Measurements from ENCODE around the gene NUP54. TPM values are rescaled to one million over a fixed set of nuclear protein-coding genes. Genes with fewer than 3 reads are reported as not detected.

The NUP54 gene
- total RNA-seq, 1 donor from 2014 or later: 78.8 TPM

GRCh38 chr4:76078033-76078613 is 70.1 kb downstream of the NUP54 start:
- H3K36me3 ChIP-seq (ENCODE audit: control insufficient read depth in 3 of 3, insufficient read depth in 3 of 3, low read length in 3 of 3): no peaks in the 10 kb centered on the region

GRCh38 chr4:76074993-76075600 is 73.1 kb downstream of the NUP54 start:
- peak overlapping the region; percentile 83 for H3K27ac ChIP-seq (ENCODE audit: low read depth, low read length)
- H3K4me3 ChIP-seq (ENCODE audit: low read length in 3 of 3): peak overlapping the region; percentile 59 to 85 (median 72)
- H3K9ac ChIP-seq (ENCODE audit: low read depth in 1 of 3, low read length in 3 of 3): peak overlapping the region; percentile 72 to 89 (median 76)
- no peaks in the 10 kb centered on the region for H3K9me3 ChIP-seq (ENCODE audit: control insufficient read depth in 3 of 3, low read length in 3 of 3)
- H3K4me1 ChIP-seq (ENCODE audit: control insufficient read depth in 3 of 3, insufficient read depth in 3 of 3, low read length in 3 of 3): peaks cover 3 to 19% (median 17%) of the 10 kb centered on the region in 3 donors
- no peaks in the 10 kb centered on the region for H3K36me3 ChIP-seq (ENCODE audit: control insufficient read depth in 3 of 3, insufficient read depth in 3 of 3, low read length in 3 of 3)
- H3K27me3 ChIP-seq (ENCODE audit: control insufficient read depth in 3 of 3, insufficient read depth in 3 of 3, low read length in 3 of 3): no peaks in the 10 kb centered on the region

More at GRCh38 chr4:76078033-76078613, 70.1 kb downstream of the NUP54 start:
- H3K27ac ChIP-seq (ENCODE audit: low read depth, low read length): peak overlapping the region; percentile 70
- no peaks in the 10 kb centered on the region for H3K9me3 ChIP-seq (ENCODE audit: control insufficient read depth in 3 of 3, low read length in 3 of 3)
- H3K9ac ChIP-seq (ENCODE audit: low read depth in 1 of 3, low read length in 3 of 3): peak overlapping the region; percentile 28 to 55 (median 40)
- peaks cover 3 to 31% (median 23%) of the 10 kb centered on the region in 3 donors for H3K4me1 ChIP-seq (ENCODE audit: control insufficient read depth in 3 of 3, insufficient read depth in 3 of 3, low read length in 3 of 3)
- H3K4me3 ChIP-seq (ENCODE audit: low read length in 3 of 3): peak overlapping the region in 2 of 3 donors; percentile 32 to 71
- H3K27me3 ChIP-seq (ENCODE audit: control insufficient read depth in 3 of 3, insufficient read depth in 3 of 3, low read length in 3 of 3): no peaks in the 10 kb centered on the region

- Histone ChIP-seq H3K9me3 (ENCODE audit: control insufficient read depth in 3 of 3, low read length in 3 of 3) (no peaks in the 10 kb centered on the region), H3K4me3 (ENCODE audit: low read length in 3 of 3) (peak within 1 kb of the TSS; percentile 59 to 85 (median 72)), H3K9ac (ENCODE audit: low read depth in 1 of 3, low read length in 3 of 3) (peak within 1 kb of the TSS; percentile 72 to 89 (median 76)), H3K27ac (ENCODE audit: low read depth, low read length) (peak within 1 kb of the TSS; percentile 83), H3K27me3 (ENCODE audit: control insufficient read depth in 3 of 3, insufficient read depth in 3 of 3, low read length in 3 of 3) (no peaks in the 10 kb centered on the region), H3K4me1 (ENCODE audit: control insufficient read depth in 3 of 3, insufficient read depth in 3 of 3, low read length in 3 of 3) (peaks cover 3 to 19% (median 17%) of the 10 kb centered on the region in 3 donors), H3K36me3 (ENCODE audit: control insufficient read depth in 3 of 3, insufficient read depth in 3 of 3, low read length in 3 of 3) (no peaks in the 10 kb centered on the region)
Measured at GRCh38 chr4:76074468-76074867, 73.7 kb downstream of the NUP54 start, which contains the start of gene ART3. ART3 (plus strand) TSS chr4:76074709; CDS start chr4:76075890, 1,181 bp downstream.

GRCh38 chr4:76072760-76073159 is 75.4 kb downstream of the NUP54 start:
- Histone ChIP-seq H3K4me1 (ENCODE audit: control insufficient read depth in 3 of 3, insufficient read depth in 3 of 3, low read length in 3 of 3) (peaks cover 3 to 13% (median 13%) of the 10 kb centered on the region in 3 donors), H3K27me3 (ENCODE audit: control insufficient read depth in 3 of 3, insufficient read depth in 3 of 3, low read length in 3 of 3) (no peaks in the 10 kb centered on the region), H3K4me3 (ENCODE audit: low read length in 3 of 3) (no peak overlapping the region), H3K36me3 (ENCODE audit: control insufficient read depth in 3 of 3, insufficient read depth in 3 of 3, low read length in 3 of 3) (no peaks in the 10 kb centered on the region), H3K27ac (ENCODE audit: low read depth, low read length) (no peak overlapping the region), H3K9ac (ENCODE audit: low read depth in 1 of 3, low read length in 3 of 3) (no peak overlapping the region), H3K9me3 (ENCODE audit: control insufficient read depth in 3 of 3, low read length in 3 of 3) (no peaks in the 10 kb centered on the region)

GRCh38 chr4:76067652-76068286 is 80.4 kb downstream of the NUP54 start:
- Histone ChIP-seq H3K9ac (ENCODE audit: low read depth in 1 of 3, low read length in 3 of 3) (no peak overlapping the region), H3K36me3 (ENCODE audit: control insufficient read depth in 3 of 3, insufficient read depth in 3 of 3, low read length in 3 of 3) (no peaks in the 10 kb centered on the region), H3K27ac (ENCODE audit: low read depth, low read length) (no peak overlapping the region), H3K4me3 (ENCODE audit: low read length in 3 of 3) (no peak overlapping the region), H3K27me3 (ENCODE audit: control insufficient read depth in 3 of 3, insufficient read depth in 3 of 3, low read length in 3 of 3) (no peaks in the 10 kb centered on the region), H3K9me3 (ENCODE audit: control insufficient read depth in 3 of 3, low read length in 3 of 3) (no peaks in the 10 kb centered on the region), H3K4me1 (ENCODE audit: control insufficient read depth in 3 of 3, insufficient read depth in 3 of 3, low read length in 3 of 3) (peaks cover 0 to 3% (median 3%) of the 10 kb centered on the region in 3 donors)

- H3K9ac ChIP-seq (ENCODE audit: low read depth in 1 of 3, low read length in 3 of 3): no peak overlapping the region
- H3K36me3 ChIP-seq (ENCODE audit: control insufficient read depth in 3 of 3, insufficient read depth in 3 of 3, low read length in 3 of 3): no peaks in the 10 kb centered on the region
- no peaks in the 10 kb centered on the region for H3K4me1 ChIP-seq (ENCODE audit: control insufficient read depth in 3 of 3, insufficient read depth in 3 of 3, low read length in 3 of 3)
- H3K27ac ChIP-seq (ENCODE audit: low read depth, low read length): no peak overlapping the region
- H3K9me3 ChIP-seq (ENCODE audit: control insufficient read depth in 3 of 3, low read length in 3 of 3): no peaks in the 10 kb centered on the region
- no peak overlapping the region for H3K4me3 ChIP-seq (ENCODE audit: low read length in 3 of 3)
- H3K27me3 ChIP-seq (ENCODE audit: control insufficient read depth in 3 of 3, insufficient read depth in 3 of 3, low read length in 3 of 3): no peaks in the 10 kb centered on the region
Measured at GRCh38 chr4:76066546-76066945, 81.7 kb downstream of the NUP54 start.

Other genes with a start within 250 kb of the NUP54 start
- not detected for gene PPEF2, start 245.9 kb downstream of the NUP54 start, total RNA-seq
- 13.0 TPM for gene NAAA, start 207.4 kb downstream of the NUP54 start, total RNA-seq
- 15.7 TPM for gene SDAD1, start 157.5 kb downstream of the NUP54 start, total RNA-seq
- gene CXCL9, start 140.9 kb downstream of the NUP54 start, total RNA-seq: 0.52 TPM
- 4.7 TPM for gene CXCL10, start 124.9 kb downstream of the NUP54 start, total RNA-seq
- 0.52 TPM for gene CXCL11, start 112.3 kb downstream of the NUP54 start, total RNA-seq
- 19.3 TPM for gene ART3, start 73.7 kb downstream of the NUP54 start, total RNA-seq
- gene SCARB2, start 65.4 kb upstream of the NUP54 start, total RNA-seq: 125 TPM
- gene FAM47E, start 103.3 kb upstream of the NUP54 start, total RNA-seq: 0.52 TPM
- 27.1 TPM for gene STBD1, start 158.3 kb upstream of the NUP54 start, total RNA-seq

Data from skeletal muscle tissue (tissue), 4 donors.